DMS53 treated with DMSO at 0.1 percent for 48 hours (cell line): ENCODE data around the gene PROM1.

Experiments used
- DNase-seq: peaks from one replicate; lab custom pipeline; 2025; ENCODE audit not compliant: unreplicated experiment; lab: John Stamatoyannopoulos, UW

The PROM1 gene

GRCh38 chr4:16083241-16084191 lies at the start of gene PROM1:
Gene PROM1 (minus strand): TSS chr4:16084023. CDS start chr4:16075906, 8,117 bp downstream.
- DNase-seq: peak; percentile 84

GRCh38 chr4:16133406-16133805 lies 49.6 kb upstream of the PROM1 start:
- no peak for DNase-seq

DNA sequence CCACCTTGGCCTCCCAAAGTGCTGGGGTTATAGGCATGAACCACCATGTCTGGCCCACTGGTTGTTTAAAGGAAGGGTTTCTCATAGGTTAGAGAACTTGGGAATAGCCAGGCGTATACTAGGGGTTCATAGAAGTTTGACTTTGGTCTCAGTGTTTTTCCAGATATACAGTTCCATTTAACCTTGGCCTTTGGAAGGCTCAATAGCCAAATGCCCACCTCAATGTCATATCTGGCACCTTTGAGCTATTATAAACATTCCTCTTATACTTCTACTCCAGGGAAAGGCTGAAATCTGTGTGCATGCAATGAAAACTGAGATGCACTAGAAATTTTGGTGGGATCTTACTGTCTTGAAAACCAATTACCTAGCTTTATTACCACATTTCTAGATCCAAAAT lies 47.5 kb upstream of the PROM1 start:
- no peak for DNase-seq

GRCh38 chr4:16129336-16129735 lies 45.5 kb upstream of the PROM1 start:
- peak; percentile 95 for DNase-seq

- DNase-seq: peak; percentile 97
Observed at GRCh38 chr4:16126714-16127113, 42.9 kb upstream of the PROM1 start.

DNA sequence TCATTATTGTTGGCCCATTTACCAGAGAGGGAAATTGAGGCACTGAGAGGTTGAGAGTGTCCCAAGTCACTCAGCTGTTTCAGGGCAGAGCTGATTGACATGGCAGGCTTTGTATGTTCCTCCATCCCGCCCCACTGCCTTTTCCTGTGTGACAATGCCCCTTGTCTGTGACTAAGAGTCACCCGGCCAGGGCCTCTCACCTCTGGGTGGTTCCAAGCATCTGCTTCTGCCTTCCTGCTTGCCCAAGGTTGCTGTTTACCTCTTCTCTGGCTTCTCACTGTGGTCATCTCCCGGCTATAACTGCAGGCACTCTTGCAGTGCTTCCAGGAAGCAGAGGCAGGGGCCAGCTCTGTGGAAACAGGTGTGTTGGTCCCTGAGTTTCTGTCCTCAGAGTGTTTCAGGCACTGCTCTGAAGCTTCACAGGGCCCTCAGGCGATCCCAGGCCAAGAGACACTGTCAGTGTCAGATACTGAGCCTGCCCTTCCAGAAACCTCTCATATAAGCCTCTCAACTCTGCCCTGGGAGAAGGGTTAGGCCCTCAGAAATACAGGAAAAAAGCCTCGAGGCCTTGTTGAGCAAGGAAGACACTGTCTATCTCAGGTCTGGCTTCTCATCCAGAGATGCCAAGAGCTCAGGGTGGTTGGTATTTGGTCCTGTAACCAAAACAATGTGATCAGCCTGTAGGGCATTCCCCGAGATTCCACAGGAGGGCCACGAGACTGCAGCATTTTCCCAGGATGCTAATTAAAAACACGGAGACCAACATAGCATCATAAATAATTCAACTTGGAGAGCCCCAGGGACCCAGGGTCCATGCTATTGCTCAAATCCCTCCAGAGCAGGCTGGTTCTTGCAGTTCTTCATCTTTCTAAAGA lies 42.0 kb upstream of the PROM1 start:
- peak; percentile 96 for DNase-seq

- no peak for DNase-seq
Observed at GRCh38 chr4:16124232-16124631, 40.4 kb upstream of the PROM1 start.

DNA sequence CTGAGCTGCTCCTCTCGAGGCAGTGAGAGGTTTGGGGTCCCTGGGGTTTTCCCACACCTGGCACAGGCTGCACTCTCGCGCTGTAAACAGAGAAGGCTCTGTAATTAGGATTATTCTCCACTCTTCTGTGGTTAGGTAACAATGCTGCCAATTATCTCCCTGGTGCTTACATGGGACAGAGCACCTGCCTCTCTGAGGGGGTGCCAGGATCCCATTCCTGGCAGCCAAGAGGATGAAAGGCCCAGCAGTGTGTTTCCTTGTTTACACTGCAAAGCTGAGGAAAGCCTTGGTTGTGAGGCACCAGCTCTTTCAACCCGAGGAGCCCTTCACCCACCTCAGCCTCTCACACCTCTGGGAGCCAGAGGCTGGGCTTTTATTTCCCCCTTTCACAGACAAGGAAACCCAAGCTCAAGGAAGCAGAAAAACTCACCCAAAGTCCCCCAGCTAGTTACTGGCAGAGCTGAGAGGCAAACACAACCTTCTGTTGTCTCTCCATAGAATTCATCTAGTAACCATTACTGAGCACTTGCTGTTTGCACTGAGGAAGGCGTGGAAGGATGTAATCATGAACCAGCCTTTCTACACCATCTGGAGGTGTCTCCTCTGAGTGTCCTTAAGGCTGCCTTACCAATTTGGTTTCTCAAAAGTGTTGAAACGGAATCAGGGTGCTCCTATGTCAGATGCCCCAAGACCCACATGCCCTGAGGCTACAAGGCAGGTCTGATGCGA lies 39.7 kb upstream of the PROM1 start:
- peak; percentile 96 for DNase-seq

- no peak for DNase-seq
Observed at GRCh38 chr4:16122784-16123183, 39.0 kb upstream of the PROM1 start.

DNA sequence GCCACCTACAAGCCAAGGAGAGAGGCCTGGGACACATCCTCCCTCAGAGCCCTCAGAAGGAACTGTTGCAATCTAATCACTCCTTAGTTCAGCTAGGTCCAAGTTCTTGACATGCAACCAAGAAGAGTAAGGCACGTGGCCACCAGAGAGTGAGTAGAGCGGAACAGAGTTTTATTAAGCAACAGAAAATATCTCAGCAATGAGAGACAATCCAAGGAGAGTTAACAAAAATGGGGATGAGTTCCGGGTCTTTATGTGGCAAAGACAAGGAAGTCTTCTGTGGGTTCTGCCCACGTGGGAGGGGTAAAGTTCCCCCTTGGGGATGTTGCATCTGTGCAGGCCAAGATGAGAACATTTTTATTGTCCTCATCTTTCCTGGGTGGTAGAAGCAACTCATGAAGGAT lies 38.5 kb upstream of the PROM1 start:
- DNase-seq: no peak

DNA sequence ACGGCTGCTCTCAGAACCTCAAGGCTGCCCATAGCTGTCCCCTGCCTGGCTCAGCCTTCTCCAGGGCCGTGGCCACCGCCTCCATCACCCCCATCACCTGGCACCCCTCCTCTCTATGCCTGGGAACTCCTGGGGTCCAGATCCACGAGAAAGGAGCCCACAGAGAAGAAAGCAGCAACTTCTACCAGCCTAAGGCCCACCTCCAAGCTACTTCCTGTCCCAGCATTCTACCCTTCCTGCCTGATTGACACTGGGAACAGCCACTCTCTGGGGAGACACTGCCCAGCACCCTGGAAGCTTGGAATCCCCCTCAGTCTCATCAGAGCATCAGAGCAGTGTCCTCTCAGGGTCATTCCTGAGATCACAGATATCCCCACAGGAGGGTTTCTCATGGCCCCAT lies 36.9 kb upstream of the PROM1 start:
- DNase-seq: no peak

- no peak for DNase-seq
Observed at GRCh38 chr4:16119981-16120380, 36.2 kb upstream of the PROM1 start.

DNA sequence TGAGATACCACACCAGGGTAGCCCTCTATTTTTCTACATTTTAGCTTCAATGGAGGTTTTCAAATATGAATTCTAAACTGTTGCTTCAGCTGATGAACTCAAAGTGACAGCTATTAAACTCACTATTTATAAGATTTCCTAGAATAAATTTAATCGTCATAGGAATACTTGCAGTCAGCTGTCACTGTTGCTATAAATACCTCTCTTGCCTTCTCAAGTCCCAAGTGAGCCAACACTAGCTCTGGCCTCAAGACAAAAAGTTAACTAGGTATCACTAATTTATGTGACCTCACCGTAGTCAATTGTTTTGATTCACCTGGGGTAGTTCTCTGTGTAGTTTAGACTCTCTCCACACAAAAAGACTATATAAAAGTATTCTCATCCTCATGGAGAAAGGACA lies 34.3 kb upstream of the PROM1 start:
- no peak for DNase-seq

GRCh38 chr4:16117164-16117563 lies 33.3 kb upstream of the PROM1 start:
- peak; percentile 77 for DNase-seq

DNA sequence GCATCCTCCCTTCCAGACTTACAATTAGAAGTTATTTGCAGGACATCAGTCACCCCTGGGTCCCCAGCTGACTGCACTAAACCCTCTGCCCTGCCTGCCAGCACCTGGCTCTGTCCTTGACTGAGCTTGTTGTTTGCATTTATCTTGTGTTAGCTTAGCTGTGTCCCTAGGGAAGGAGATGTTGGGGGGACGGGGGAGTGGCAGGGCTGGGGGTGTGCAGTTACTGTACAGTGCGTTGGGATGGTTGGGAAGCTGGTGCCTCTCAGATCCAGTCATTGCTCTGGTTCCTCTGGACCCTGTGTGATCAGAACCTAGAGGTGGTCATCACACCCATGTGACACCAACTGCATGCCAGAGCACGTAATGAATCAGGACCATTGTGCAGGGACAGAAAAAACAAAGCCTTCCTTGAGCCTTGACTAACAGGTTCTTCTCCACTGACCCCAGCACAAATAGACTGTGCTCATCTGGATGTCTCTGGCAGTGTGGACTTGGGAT lies 32.7 kb upstream of the PROM1 start:
- peak; percentile 90 for DNase-seq

DNA sequence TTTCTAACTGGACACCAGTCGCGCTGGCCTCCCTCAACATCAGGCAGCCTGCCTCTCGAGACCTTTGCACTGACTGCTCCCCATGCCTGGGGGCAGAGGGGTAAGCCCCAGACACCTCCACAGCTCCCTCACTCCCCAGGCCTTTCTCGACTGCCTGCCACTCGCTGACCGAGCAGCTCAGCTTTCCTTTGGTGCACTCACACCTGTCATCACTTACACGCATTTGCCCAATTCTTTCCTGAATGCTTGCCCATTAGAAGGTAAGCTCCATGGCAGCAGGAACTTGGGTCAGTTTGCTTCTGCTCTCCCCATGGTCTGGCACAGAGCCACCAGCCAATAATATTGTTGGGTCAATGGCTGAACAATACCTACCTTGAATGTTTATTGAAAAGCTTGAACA lies 32.2 kb upstream of the PROM1 start:
- peak; percentile 90 for DNase-seq

GRCh38 chr4:16114546-16114945 lies 30.7 kb upstream of the PROM1 start:
- DNase-seq: no peak

DNA sequence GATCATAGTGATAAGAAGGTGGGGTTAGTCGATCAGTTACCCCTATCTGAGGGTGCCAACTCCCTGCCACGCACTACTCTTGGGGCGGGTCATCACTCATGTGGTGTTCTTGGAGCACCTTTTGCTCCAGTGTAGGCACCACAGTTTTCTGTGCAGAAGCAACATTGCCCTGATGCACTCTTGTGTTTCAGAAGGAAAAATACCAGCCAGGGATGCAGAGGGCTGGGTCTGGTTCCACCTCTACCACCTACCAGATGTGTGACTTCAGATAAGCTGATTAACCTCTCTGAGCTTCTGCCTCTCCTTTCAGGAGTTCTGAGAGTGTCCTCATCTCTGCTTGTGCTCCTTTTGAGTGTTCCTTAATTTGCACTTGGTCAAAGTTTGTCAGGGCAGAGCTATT lies 29.9 kb upstream of the PROM1 start:
- no peak for DNase-seq

DNA sequence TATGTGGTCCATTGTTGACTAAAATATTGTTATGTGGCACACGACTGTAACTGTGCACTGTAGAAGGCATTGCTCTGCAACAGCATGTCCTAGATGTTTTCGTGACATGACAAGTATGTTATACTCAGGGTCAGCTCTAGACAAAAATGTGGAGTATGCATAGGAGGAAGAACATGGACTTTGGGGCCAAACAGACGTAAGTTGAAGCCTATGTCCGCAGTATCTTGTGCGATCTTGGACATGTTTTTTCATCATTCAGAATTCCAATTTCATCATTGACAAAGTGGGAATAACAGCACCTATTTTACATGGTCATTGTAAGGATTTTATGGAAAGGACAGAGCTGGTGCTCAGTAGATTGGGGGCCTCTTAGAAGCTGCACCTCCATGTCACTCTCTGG lies 27.7 kb upstream of the PROM1 start:
- DNase-seq: no peak

DNA sequence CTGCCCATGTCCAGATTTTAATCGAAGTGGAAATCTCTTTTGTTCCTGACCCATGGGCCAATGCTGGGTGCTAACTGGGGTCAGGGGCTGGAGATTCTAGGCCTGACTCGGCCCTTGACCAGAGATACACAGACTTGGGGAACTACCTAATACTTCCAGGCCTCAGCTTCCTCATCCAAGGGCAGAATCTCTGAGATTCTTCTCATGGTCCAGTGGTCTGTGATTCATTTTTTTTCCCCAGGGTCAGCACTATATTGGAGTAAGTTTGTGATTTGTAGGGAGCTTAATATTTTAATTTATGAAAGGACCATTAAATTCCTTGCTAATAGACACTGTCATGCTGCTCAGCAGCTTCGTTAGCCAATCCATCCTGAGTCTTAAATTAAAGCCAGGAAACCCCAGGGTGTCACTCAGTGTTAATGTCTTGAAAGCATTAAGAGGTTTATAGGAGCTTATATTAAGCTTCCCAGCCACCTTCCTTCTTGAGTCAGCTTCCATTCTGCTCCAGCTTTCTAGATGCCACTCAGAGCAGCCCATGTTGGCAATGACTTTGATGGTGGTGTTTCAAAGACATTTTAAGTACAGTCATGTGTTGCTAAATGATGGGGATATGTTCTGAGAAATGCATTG lies 27.0 kb upstream of the PROM1 start:
- no peak for DNase-seq

- no peak for DNase-seq
Observed at GRCh38 chr4:16110199-16110598, 26.4 kb upstream of the PROM1 start.
